GM21390 (cell line): ENCODE data around the gene BRMS1.
"Not testable (repeated sequence)": the region's sequence is repeated elsewhere in the genome, so short reads cannot be mapped to it uniquely, and the experiment has no call there.

Experiments used
- ATAC-seq: cut with Tn5 transposase; IDR thresholded peaks from one replicate; pipeline ENCODE4 v1.9.1; 2021; ENCODE audit not compliant: unreplicated experiment

The BRMS1 gene

GRCh38 chr11:66363805-66364535 is 19.1 kb upstream of the BRMS1 start:
- ATAC-seq = no peak

GRCh38 chr11:66363187-66363601 is 18.3 kb upstream of the BRMS1 start:
- no peak for ATAC-seq

DNA sequence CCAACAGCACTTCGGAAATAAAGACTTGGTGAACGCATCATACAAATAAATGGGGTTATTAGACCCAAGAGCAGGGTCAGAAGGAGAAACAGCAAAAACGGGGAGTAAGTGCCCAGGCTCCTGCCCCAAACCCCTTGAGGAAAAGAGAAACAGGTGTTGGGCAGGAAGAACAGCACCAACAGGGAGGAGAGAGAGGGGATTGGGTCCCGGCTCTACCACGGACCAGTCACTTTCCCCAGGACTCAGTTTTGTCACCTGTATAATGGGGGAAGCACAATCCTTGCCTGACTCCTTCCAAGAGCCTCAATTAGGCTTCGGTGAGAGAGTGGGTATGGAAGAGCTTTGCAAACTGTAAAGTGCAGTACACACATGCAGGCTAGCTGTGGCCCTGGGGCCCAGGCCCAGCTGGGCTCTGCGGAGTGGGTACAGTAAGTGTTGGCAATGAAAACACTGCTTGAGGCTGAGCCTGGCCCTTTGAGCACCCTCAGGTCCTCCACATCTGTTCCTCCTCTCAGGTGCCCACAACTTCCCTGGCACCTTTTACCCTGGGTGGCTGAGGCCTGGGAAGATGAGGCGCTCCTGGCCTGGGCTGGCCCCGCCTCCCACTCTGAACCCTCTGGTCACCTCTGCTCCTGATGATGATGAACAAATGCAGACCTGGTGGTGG is 17.7 kb upstream of the BRMS1 start:
- no peak for ATAC-seq

DNA sequence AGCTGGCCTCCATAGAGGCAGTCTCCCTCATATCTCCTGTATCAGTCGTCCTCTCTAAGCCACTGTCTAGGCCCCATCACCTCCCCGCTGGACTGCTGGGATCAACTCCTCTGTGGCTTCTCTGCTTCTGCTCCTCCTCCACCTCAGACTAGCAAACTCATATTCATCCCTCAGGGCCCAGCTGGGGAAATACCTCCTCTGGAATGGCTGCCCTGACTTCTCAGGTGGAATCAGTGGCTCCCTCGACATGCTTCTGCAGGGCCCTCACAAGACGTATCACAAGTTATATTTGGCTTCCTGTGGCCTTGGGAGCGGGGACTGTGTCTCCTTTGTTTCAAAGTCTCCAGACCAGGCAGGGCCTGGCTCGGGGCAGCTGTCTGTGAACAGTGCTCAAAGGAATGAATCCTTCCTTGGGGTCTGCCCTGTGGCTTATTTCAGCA is 16.6 kb upstream of the BRMS1 start:
- no peak for ATAC-seq

- ATAC-seq = no peak
Measured at GRCh38 chr11:66360406-66361073, 15.6 kb upstream of the BRMS1 start.

- no peak for ATAC-seq
Measured at GRCh38 chr11:66359662-66360087, 14.8 kb upstream of the BRMS1 start.

DNA sequence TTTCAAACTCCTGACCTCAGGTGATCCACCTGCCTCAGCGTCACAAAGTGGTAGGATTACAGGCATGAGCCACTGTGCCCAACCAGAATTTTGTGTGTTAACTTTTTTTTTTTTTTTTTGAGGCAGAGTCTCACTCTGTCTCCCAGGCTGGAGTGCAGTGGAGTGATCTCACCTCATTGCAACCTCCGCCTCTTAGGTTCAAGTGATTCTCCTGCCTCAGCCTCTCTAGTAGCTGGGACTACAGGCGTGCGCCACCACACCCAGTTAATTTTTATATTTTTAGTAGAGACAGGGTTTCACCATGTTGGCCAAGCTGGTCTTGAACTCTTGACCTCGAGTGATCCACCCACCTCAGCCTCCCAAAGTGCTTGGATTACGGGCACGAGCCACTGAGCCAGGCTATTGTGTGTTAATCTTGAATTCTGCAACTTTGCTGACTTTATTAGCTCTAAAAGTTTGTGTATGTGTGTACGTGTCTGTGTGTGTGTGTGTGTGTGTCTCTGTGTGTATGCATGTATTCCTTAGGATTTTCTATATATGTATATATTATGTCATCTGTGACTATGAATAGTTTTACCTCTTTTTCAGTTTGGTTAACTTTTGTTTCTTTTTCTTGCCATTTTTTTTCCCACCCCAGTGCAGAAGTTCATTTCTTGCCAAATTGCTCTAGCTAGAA is 5.8 kb upstream of the BRMS1 start:
- ATAC-seq = not testable (repeated sequence)

- ATAC-seq = no peak
Measured at GRCh38 chr11:66349084-66349386, 4.1 kb upstream of the BRMS1 start.

DNA sequence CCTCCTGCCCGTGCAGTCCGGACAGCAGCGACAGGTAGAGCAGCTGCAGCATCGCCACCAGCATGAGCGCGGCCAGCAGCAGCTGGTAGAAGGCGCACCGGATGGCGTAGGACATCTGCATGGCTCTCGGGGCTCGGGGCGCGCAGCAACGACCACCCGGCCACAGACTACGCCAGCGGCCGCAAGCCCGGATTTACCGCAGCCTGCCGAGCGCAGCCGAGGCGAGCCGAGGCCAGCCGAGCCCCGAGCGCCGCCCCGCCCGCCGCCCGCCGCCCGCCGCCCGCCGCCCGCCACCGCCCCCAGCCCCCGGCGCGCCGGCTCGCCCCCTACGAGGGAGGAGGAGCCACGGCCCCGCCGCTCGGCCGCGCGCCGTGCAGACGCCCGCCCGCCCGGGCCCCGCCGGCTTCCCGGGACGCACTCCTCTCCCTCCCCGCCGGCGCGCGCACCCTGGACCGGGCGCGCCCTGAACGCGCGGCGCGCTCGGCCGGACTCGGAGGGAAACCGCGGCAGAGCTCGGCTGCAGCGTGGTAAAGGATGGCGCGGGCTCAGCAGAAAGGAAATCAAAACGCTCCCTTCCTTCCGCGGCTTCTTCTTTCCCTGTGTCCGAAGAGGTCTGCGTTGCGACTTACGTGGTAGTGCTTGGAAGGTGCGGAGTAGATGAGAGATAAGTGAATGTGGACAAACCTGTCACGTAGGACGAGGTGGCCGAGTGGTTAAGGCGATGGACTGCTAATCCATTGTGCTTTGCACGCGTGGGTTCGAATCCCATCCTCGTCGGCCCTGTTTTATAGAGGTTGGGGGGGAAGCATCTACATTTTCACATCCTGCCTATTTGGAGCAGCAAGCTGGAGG is 2.7 kb upstream of the BRMS1 start, which contains the start of gene B4GAT1:
Gene B4GAT1 (minus strand): TSS at position 205 of the 852 bp plus-strand sequence. CDS start 84 bp downstream, at position 121.
- ATAC-seq = peak; percentile 43

DNA sequence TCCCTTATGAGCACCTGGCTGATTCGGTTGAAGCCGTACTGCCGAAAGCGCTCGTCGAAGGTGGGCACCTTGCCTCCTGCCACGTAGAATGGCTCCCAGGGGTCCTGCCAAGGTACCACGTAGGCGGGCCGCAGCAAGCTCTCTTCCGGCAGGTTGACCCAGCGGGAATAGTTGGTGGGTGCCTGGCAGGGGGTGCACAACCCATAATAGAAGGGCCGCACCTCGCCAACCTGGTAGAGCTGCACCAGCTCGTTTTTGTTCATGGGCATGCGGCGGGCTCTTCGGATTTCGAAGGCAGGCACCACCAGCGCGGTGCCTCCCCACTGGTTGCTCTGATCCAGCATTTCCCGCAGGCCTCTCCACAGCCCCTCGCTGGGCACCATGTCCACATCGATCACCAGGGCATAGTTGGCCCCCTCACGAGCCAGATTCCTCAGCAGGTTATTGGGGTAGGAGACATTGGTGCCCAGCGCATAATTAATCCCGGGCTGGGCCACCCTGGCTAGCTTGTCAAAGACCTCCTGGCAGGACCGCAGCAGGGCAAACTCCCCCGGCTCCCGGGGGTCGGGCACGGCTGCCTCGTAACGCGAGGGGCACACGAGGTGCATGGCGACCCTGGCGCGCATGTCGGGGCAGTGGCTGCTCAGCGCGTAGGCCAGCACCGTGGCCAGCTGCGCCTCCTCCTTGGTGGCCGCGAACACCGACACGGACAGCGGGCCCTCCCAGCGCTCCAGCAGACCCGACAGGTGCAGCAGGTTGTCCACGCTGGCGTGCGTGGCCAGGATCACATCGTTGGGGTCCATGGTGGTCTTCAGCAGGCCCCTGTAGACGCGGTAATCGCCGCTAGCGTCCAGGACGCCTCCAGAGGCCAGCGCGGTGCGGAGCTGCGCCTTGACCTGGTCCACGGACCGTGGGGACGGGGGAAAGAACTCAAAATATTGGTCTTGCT is 1.8 kb upstream of the BRMS1 start:
- no peak for ATAC-seq

- ATAC-seq = peak; percentile 3
Measured at GRCh38 chr11:66345316-66345649, 379 bp upstream of the BRMS1 start.

DNA sequence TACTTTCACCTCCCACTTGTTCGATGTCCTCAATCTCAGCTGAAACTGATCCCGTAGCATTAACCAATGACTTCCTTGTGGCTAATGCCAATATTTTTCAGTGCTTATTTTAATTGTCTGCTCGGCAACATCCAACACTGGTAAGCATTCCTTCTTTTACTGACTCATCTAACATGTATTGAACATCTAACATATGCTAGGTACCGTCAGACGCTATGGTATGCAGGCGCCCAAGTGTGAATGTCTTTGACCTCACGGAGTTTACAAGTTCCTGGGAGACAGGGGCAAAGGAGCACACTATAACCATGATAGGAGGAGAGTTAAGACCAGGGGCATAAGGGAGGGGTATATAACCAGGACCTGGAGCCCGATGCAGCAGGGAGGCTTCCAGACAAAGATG is 1.7 kb downstream of the BRMS1 start:
- no peak for ATAC-seq

DNA sequence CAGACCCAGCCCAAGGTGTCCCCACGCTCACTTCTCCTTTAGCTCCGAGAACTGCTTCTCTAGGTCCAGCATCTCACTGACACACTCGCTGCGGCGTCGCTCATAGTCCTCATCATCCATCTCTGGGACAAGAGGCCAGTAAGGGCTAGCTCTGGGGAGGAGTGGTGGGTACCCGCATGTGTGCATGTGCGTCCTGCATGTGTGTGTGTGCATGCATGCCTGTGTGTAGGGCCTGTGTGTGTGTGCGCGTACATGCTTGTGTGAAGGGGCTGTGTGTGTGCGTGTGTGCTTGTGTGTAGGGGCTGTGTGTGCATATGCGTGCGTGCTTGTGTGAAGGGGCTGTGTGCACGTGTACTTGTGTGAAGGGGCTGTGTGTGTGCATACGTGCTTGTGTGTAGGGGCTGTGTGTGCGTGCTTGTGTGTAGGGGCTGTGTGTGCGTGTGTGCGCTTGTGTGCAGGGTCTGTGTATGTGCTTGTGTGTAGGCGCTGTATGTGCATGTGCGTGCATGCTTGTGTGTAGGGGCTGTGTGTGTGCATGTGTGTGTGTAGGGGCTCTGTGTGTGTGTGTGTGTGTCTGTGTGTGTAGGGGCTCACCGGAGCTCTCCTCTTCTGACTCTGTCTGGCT is 3.3 kb downstream of the BRMS1 start:
- no peak for ATAC-seq

- ATAC-seq = no peak
Measured at GRCh38 chr11:66340596-66341501, 4.1 kb downstream of the BRMS1 start.

DNA sequence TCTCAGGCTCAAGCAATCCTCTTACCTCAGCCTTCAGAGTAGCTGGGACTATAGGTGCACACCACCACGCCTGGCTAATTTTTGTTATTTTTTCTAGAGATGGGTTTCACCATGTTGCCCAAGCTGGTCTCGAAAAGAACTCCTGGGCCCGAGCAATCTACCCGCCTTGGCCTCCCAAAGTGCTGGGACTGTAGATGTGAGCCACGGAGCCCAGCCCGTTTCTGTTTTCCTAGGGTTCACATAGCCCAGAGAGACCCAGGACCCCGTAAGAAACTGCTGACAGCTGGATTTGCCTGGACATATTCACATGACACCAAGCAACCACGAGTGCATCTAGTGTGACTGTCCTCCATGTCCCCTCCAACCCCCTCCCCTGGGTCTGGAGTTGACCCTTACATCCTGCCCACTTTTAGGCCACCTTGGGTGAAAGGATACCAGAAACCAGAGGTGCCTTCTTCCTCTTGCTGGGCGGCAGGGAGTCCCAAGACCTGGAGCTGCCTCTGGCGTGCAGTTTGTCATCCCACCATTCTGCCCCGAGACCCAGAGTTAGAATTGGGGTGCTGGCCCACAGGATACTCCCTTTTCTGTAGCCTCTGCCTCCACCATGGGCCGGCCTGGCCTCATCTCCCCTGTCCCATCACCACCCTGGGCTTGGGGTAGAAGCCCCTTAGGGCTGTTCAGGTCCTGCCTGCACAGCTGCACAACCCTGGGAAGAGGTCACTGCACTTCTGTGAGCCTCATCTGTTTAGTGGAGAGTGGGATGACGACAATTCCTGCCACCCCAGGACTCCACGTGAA is 5.0 kb downstream of the BRMS1 start:
- no peak for ATAC-seq

DNA sequence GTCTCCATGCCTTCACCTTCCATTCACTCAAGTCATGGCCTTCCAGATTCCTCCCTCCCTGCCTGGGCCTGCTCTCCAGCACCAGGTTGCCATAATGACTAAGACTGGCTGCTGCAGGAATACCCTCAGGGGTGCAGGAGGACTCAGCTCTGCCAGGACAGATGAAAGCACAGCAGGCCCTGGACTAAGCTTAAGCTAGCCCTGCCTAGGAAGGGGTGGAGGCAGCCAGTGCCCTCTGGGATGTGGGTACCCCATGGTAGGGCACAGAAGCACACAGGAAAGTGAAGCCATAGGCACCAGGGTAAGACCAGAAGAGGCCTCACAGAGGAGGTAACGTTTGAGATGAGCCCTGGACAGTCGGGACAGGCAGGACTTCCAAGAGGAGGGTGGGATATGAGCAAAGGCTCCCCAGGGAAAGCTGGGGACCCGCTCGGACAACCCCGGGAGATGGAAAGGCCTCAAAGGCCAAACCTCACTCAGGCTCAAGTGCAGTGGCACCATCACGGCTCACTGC is 5.7 kb downstream of the BRMS1 start:
- ATAC-seq = no peak
